ENCODE results near the gene STRA8. TPM values are rescaled to one million over a fixed set of nuclear protein-coding genes. Genes with fewer than 3 reads are reported as not detected.

STRA8 gene
- total RNA-seq, 4 donors from 2014 or later, result not detected

DNA sequence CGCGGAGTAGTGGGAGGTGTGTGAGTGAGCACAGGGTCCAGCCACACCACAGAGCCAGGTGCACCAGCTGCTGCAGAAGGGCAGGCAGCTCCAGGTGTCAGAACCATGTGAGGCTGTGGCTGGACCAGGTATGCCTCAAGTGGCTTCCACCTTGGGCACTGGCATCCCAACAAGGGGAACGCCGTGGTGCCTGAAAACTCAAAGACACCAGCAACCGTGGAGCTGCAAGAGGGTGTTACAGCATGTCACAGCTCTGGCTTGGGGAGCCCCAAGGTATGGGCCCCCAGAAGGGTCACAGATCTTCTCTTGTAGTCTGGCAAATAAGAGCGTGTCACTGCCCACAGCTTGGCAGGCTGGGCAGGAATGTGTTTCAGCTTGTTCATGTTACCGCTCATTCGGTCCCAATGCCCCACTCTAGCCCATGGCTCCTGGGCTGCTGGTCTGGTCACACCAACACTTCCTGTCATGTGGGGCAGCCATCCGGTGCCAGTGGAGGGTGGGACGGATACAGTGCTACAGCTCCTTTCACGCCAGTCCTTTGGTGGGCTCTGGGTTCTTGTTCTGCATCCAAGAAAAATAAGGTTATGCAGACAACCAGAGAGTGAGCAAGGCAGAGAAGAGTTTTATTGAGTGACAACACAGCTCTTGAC, 29.8 kb downstream of the STRA8 start:
- no peak for DNase-seq (ENCODE audit: extremely low spot score)
- intact Hi-C loops (cut with DNase I), result no loop called here
- TF ChIP-seq POLR2A (IDR thresholded peaks at IDR 0.05; ENCODE audit: low read depth) (no peak), POLR2AphosphoS5 (IDR thresholded peaks at IDR 0.05) (no peak), EP300 (IDR thresholded peaks at IDR 0.05) (no peak), CTCF (IDR thresholded peaks at IDR 0.05) (no peak)
- H3K4me1 ChIP-seq, result peaks cover 0 to 22% (median 14%) of the 10 kb centered on the region in 4 donors
- no peaks in the 10 kb centered on the region for H3K27me3 ChIP-seq
- H3K4me3 ChIP-seq, result no peak overlapping the region
- peaks cover 0 to 11% (median 4%) of the 10 kb centered on the region in 4 donors for H3K9me3 ChIP-seq
- no peaks in the 10 kb centered on the region for H3K36me3 ChIP-seq
- H3K27ac ChIP-seq (replicated peaks in 1 of 4), result no peak overlapping the region
- 100% methylated on average over 7 of the region's 11 CpGs for WGBS

GRCh38 chr7:135265637-135266036, 32.0 kb downstream of the STRA8 start:
- intact Hi-C loops (cut with DNase I), result no loop called here
- WGBS, result 50% methylated on average over 1 of the region's 1 CpG
- TF ChIP-seq POLR2AphosphoS5 (IDR thresholded peaks at IDR 0.05) (no peak), CTCF (IDR thresholded peaks at IDR 0.05) (no peak), POLR2A (IDR thresholded peaks at IDR 0.05; ENCODE audit: low read depth) (no peak), EP300 (IDR thresholded peaks at IDR 0.05) (no peak)

GRCh38 chr7:135269921-135270320, 36.3 kb downstream of the STRA8 start:
- peaks cover 0 to 11% (median 4%) of the 10 kb centered on the region in 4 donors for H3K9me3 ChIP-seq
- no peak overlapping the region for H3K27ac ChIP-seq (replicated peaks in 1 of 4)
- H3K36me3 ChIP-seq, result no peaks in the 10 kb centered on the region
- H3K4me3 ChIP-seq, result no peak overlapping the region
- no peak for DNase-seq (ENCODE audit: extremely low spot score)
- no peak for TF ChIP-seq CTCF (IDR thresholded peaks at IDR 0.05)
- no peak for TF ChIP-seq EP300 (IDR thresholded peaks at IDR 0.05)
- TF ChIP-seq POLR2A (IDR thresholded peaks at IDR 0.05; ENCODE audit: low read depth), result no peak
- TF ChIP-seq POLR2AphosphoS5 (IDR thresholded peaks at IDR 0.05), result no peak
- WGBS, result 80% methylated on average over 6 of the region's 11 CpGs
- peaks cover 0 to 8% (median 0%) of the 10 kb centered on the region in 4 donors for H3K27me3 ChIP-seq
- intact Hi-C loops (cut with DNase I), result no loop called here
- H3K4me1 ChIP-seq, result peaks cover 0 to 6% (median 3%) of the 10 kb centered on the region in 4 donors

More at GRCh38 chr7:135265637-135266036, 32.0 kb downstream of the STRA8 start:
- Histone ChIP-seq H3K4me3 (no peak overlapping the region), H3K9me3 (peaks cover 0 to 11% (median 4%) of the 10 kb centered on the region in 4 donors), H3K36me3 (no peaks in the 10 kb centered on the region), H3K27ac (replicated peaks in 1 of 4) (no peak overlapping the region), H3K27me3 (peaks cover 0 to 8% (median 0%) of the 10 kb centered on the region in 4 donors), H3K4me1 (peaks cover 0 to 15% (median 7%) of the 10 kb centered on the region in 4 donors)
- no peak for DNase-seq (ENCODE audit: extremely low spot score)

- Histone ChIP-seq H3K9me3 (peaks cover 0 to 8% (median 4%) of the 10 kb centered on the region in 4 donors), H3K36me3 (no peaks in the 10 kb centered on the region), H3K4me3 (no peak overlapping the region), H3K4me1 (peaks cover 0 to 6% (median 3%) of the 10 kb centered on the region in 4 donors), H3K27me3 (peaks cover 0 to 8% (median 0%) of the 10 kb centered on the region in 4 donors), H3K27ac (replicated peaks in 1 of 4) (no peak overlapping the region)
- intact Hi-C loops (cut with DNase I), result no loop called here
- WGBS, result 83% methylated on average over 10 of the region's 23 CpGs
- no peak for TF ChIP-seq POLR2A (IDR thresholded peaks at IDR 0.05; ENCODE audit: low read depth)
- TF ChIP-seq EP300 (IDR thresholded peaks at IDR 0.05), result no peak
- no peak for TF ChIP-seq POLR2AphosphoS5 (IDR thresholded peaks at IDR 0.05)
- TF ChIP-seq CTCF (IDR thresholded peaks at IDR 0.05), result no peak
- no peak for DNase-seq (ENCODE audit: extremely low spot score)
These were observed 37.1 kb downstream of the STRA8 start for GRCh38 chr7:135270577-135271254.

Data from esophagus muscularis mucosa (tissue), 4 donors.